ENCODE results near the gene PSMC2. TPM values are rescaled to one million over a fixed set of nuclear protein-coding genes. Genes with fewer than 3 reads are reported as not detected.

The PSMC2 gene
- total RNA-seq, 1 experiment from 2014 or later = 128 TPM

DNA sequence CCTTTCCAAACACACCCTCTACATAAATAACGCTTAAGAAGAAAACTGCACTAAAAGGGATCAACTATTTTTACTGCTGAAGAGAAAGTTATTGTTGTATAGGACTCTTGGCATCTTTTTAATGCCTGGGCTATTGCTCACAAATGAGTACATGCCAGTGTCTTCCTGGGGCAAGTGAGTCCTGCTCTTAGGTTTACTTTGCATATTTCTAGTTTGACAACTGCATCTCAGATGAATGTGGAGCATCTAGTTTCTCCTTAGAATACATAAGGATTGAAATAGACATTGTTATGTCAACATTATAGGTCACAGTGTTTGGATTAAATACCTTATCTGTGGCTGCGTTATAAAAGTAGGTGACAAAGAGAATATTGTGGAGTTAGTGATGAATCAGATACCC is 44.5 kb downstream of the PSMC2 start:
- no CpG with 5 or more reads among the region's 2 CpGs for WGBS (ENCODE audit: extremely low coverage, insufficient read length, low lambda C conversion rate)
- H3K36me3 Mint-ChIP-seq (ENCODE audit: insufficient read depth in 1 of 3, low read depth in 3 of 3) = no peaks in the 10 kb centered on the region

More for the DNA sequence above, 44.5 kb downstream of the PSMC2 start:
- no peak overlapping the region for H4K5ac ChIP-seq (ENCODE audit: insufficient read length, low read depth, low read length)
- no peak overlapping the region for H3K27ac ChIP-seq (ENCODE audit: insufficient read length, low read depth, low read length)
- no peaks in the 10 kb centered on the region for H3K27me3 ChIP-seq (ENCODE audit: insufficient read depth, low read length)
- Mint-ChIP-seq H3K4me1 (no peaks in the 10 kb centered on the region), H3K4me3 (no peak overlapping the region), H3K9me3 (peaks cover 0 to 4% of the 10 kb centered on the region in 2 experiments; a peak in 1 of 5 replicates), H3K27me3 (ENCODE audit: low read depth) (peaks cover 2% of the 10 kb centered on the region; the same call in 1 of the 2 replicates), H3K27ac (no peak overlapping the region)
- H3K56ac ChIP-seq (ENCODE audit: insufficient read length, low read depth, low read length) = no peak overlapping the region
- H3K9ac ChIP-seq (ENCODE audit: extremely low read depth, insufficient read length, low read length) = no peak overlapping the region
- H4K91ac ChIP-seq (ENCODE audit: insufficient read length, low read depth, low read length) = no peak overlapping the region
- H2BK12ac ChIP-seq (ENCODE audit: insufficient read length, low read depth, low read length) = no peak overlapping the region
- no peak overlapping the region for H2AFZ ChIP-seq (ENCODE audit: low read length)
- H3K4ac ChIP-seq (ENCODE audit: low read depth, low read length) = no peak overlapping the region
- no peak overlapping the region for H2BK15ac ChIP-seq (ENCODE audit: low read depth, low read length)
- H3T11ph ChIP-seq (ENCODE audit: low read length) = no peak overlapping the region
- no peak overlapping the region for H3K18ac ChIP-seq (ENCODE audit: insufficient read length, low read depth, low read length)
- no peaks in the 10 kb centered on the region for H4K20me1 ChIP-seq (ENCODE audit: control insufficient read depth, insufficient read depth, insufficient read length)
- H3K79me2 ChIP-seq (ENCODE audit: insufficient read depth, low read length) = no peaks in the 10 kb centered on the region
- H3K14ac ChIP-seq (ENCODE audit: insufficient read depth, low read length) = no peak overlapping the region
- H4K8ac ChIP-seq (replicated peaks; ENCODE audit: insufficient read length, low read depth, low read length) = no peak overlapping the region
- TF ChIP-seq, protein P1, sequence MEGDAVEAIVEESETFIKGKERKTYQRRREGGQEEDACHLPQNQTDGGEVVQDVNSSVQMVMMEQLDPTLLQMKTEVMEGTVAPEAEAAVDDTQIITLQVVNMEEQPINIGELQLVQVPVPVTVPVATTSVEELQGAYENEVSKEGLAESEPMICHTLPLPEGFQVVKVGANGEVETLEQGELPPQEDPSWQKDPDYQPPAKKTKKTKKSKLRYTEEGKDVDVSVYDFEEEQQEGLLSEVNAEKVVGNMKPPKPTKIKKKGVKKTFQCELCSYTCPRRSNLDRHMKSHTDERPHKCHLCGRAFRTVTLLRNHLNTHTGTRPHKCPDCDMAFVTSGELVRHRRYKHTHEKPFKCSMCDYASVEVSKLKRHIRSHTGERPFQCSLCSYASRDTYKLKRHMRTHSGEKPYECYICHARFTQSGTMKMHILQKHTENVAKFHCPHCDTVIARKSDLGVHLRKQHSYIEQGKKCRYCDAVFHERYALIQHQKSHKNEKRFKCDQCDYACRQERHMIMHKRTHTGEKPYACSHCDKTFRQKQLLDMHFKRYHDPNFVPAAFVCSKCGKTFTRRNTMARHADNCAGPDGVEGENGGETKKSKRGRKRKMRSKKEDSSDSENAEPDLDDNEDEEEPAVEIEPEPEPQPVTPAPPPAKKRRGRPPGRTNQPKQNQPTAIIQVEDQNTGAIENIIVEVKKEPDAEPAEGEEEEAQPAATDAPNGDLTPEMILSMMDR (conservative IDR thresholded peaks at IDR 0.05) = no peak
- no peaks in the 10 kb centered on the region for H3K4me1 ChIP-seq (ENCODE audit: insufficient read depth, low read length)
- H3K4me2 ChIP-seq (ENCODE audit: insufficient read depth, insufficient read length, low read length) = no peak overlapping the region
- H2BK5ac ChIP-seq (ENCODE audit: insufficient read length, low read length) = no peak overlapping the region
- H3K23me2 ChIP-seq (ENCODE audit: insufficient read length, low read depth, low read length, poor library complexity, severe bottlenecking) = no peaks in the 10 kb centered on the region
- no peak overlapping the region for H2BK120ac ChIP-seq (ENCODE audit: low read depth, low read length, poor library complexity, severe bottlenecking)
- no peaks in the 10 kb centered on the region for H3K79me1 ChIP-seq (ENCODE audit: insufficient read depth, low read depth, low read length, poor library complexity, severe bottlenecking)
- no peak overlapping the region for H2AK5ac ChIP-seq (ENCODE audit: insufficient read length, low read length)
- no peaks in the 10 kb centered on the region for H3K9me3 ChIP-seq (ENCODE audit: control insufficient read depth, low read depth, low read length)
- DNase-seq = no peak
- H2BK20ac ChIP-seq (ENCODE audit: low read depth, low read length, poor library complexity, severe bottlenecking) = no peak overlapping the region
- H3K23ac ChIP-seq (ENCODE audit: insufficient read length, low read depth, low read length) = no peak overlapping the region
